Mesendoderm (in vitro differentiated cells): ENCODE data around the gene TCERG1L.

Source experiments
- DNase-seq: peaks from one replicate; pipeline ENCODE4 v3.0.0; 2013
- H2AK5ac ChIP-seq: 2 replicates; pipeline ENCODE4 v1.6.1; 2013; ENCODE audit warnings: low read length, inconsistent platforms
- H2BK120ac ChIP-seq: 2 replicates; pipeline ENCODE4 v1.6.1; 2013; ENCODE audit warnings: low read depth, mild to moderate bottlenecking, low read length, moderate library complexity, mixed read lengths
- H2BK15ac ChIP-seq: replicated peaks from 2 replicates; pipeline ENCODE4 v1.6.1; 2013; ENCODE audit warnings: low read depth, mild to moderate bottlenecking, moderate library complexity
- H2BK5ac ChIP-seq: 2 replicates; pipeline ENCODE4 v1.6.1; 2013; ENCODE audit warnings: low read length, inconsistent platforms
- H3K18ac ChIP-seq: 2 replicates; pipeline ENCODE4 v1.6.1; 2013; ENCODE audit warnings: mild to moderate bottlenecking, low read length, mixed read lengths
- H3K23ac ChIP-seq: one replicate; pipeline ENCODE4 v1.6.1; 2013; ENCODE audit warnings: low read length
- H3K27ac ChIP-seq: 2 replicates; pipeline ENCODE4 v1.5.1; 2013; ENCODE audit warnings: low read depth, mild to moderate bottlenecking, inconsistent platforms, low read length, moderate library complexity
- H3K27me3 ChIP-seq: 2 replicates; pipeline ENCODE4 v1.6.1; 2013; ENCODE audit warnings: low read length, control low read depth, mild to moderate bottlenecking, inconsistent platforms; ENCODE audit not compliant: insufficient read depth, poor library complexity
- H3K36me3 ChIP-seq: 2 replicates; pipeline ENCODE4 v1.6.1; 2013; ENCODE audit warnings: low read length, inconsistent platforms; ENCODE audit not compliant: control insufficient read depth, insufficient read depth
- H3K4ac ChIP-seq: one replicate; pipeline ENCODE4 v1.6.1; 2013; ENCODE audit warnings: low read depth, mild to moderate bottlenecking, low read length, moderate library complexity
- H3K4me1 ChIP-seq: 2 replicates; pipeline ENCODE4 v1.6.1; 2013; ENCODE audit warnings: low read depth, low read length, inconsistent platforms; ENCODE audit not compliant: control insufficient read depth
- H3K4me2 ChIP-seq: 2 replicates; pipeline ENCODE4 v1.6.1; 2013; ENCODE audit warnings: low read length
- H3K4me3 ChIP-seq: 2 replicates; pipeline ENCODE4 v1.5.1; 2013; ENCODE audit warnings: mild to moderate bottlenecking, low read length
- H3K56ac ChIP-seq: one replicate; pipeline ENCODE4 v1.6.1; 2013; ENCODE audit warnings: low read length
- H3K79me1 ChIP-seq: 2 replicates; pipeline ENCODE4 v1.6.1; 2013; ENCODE audit warnings: low read length, inconsistent platforms
- H3K79me2 ChIP-seq: 2 replicates; pipeline ENCODE4 v1.6.1; 2013; ENCODE audit warnings: mild to moderate bottlenecking, low read length; ENCODE audit not compliant: control insufficient read depth, insufficient read depth
- H3K9ac ChIP-seq: 2 replicates; pipeline ENCODE4 v1.6.1; 2013; ENCODE audit warnings: low read length, inconsistent platforms
- H4K5ac ChIP-seq: one replicate; pipeline ENCODE4 v1.6.1; 2013; ENCODE audit warnings: low read length
- H4K8ac ChIP-seq: one replicate; pipeline ENCODE4 v1.6.1; 2013; ENCODE audit warnings: low read depth, mild to moderate bottlenecking, control low read depth, low read length, moderate library complexity
- WGBS: extraction: QIAGEN DNeasy Blood & Tissue Kit; methylation state at CpG from one replicate; pipeline ENCODE4 v1.1.7; 2013; ENCODE audit warnings: low lambda C conversion rate, missing lambda C conversion rate; ENCODE audit not compliant: insufficient coverage; ENCODE audit errors: extremely low coverage; 5-methylcytosine and 5-hydroxymethylcytosine counted together

Gene TCERG1L

GRCh38 chr10:131076356-131076755, 235.2 kb downstream of the TCERG1L start:
- Histone ChIP-seq H3K4ac (no peak overlapping the region), H2AK5ac (no peak overlapping the region), H3K4me3 (no peak overlapping the region), H3K27me3 (no peaks in the 10 kb centered on the region), H2BK120ac (no peak overlapping the region), H3K79me2 (no peaks in the 10 kb centered on the region), H3K9ac (no peak overlapping the region), H3K56ac (no peak overlapping the region), H3K36me3 (no peaks in the 10 kb centered on the region), H3K23ac (no peak overlapping the region), H3K18ac (no peak overlapping the region), H3K4me1 (no peaks in the 10 kb centered on the region), H3K27ac (no peak overlapping the region), H2BK15ac (no peak overlapping the region), H4K8ac (no peak overlapping the region), H2BK5ac (no peak overlapping the region), H3K79me1 (no peaks in the 10 kb centered on the region), H4K5ac (no peak overlapping the region), H3K4me2 (no peak overlapping the region)
- no peak for DNase-seq
- no CpG with 5 or more reads among the region's 8 CpGs for WGBS

- H3K4me2 ChIP-seq = no peak overlapping the region
- no peak overlapping the region for H3K23ac ChIP-seq
- no peak for DNase-seq
- no peak overlapping the region for H3K18ac ChIP-seq
- no peak overlapping the region for H2AK5ac ChIP-seq
- WGBS = no CpG with 5 or more reads among the region's 27 CpGs
- no peak overlapping the region for H3K9ac ChIP-seq
- no peak overlapping the region for H4K5ac ChIP-seq
- no peak overlapping the region for H2BK120ac ChIP-seq
- no peak overlapping the region for H3K4me3 ChIP-seq
- no peaks in the 10 kb centered on the region for H3K4me1 ChIP-seq
- H3K56ac ChIP-seq = no peak overlapping the region
- H3K79me2 ChIP-seq = no peaks in the 10 kb centered on the region
- no peaks in the 10 kb centered on the region for H3K79me1 ChIP-seq
- no peak overlapping the region for H2BK15ac ChIP-seq
- no peak overlapping the region for H2BK5ac ChIP-seq
- H3K27me3 ChIP-seq = no peaks in the 10 kb centered on the region
- no peak overlapping the region for H3K4ac ChIP-seq
- no peak overlapping the region for H3K27ac ChIP-seq
- H3K36me3 ChIP-seq = no peaks in the 10 kb centered on the region
- H4K8ac ChIP-seq = no peak overlapping the region
Measured at GRCh38 chr10:131075218-131075770, 236.2 kb downstream of the TCERG1L start.

GRCh38 chr10:131074682-131075081, 236.8 kb downstream of the TCERG1L start:
- Histone ChIP-seq H2BK5ac (no peak overlapping the region), H3K23ac (no peak overlapping the region), H3K27ac (no peak overlapping the region), H2BK120ac (no peak overlapping the region), H3K56ac (no peak overlapping the region), H3K4me2 (no peak overlapping the region), H4K8ac (no peak overlapping the region), H3K4me1 (no peaks in the 10 kb centered on the region), H3K4ac (no peak overlapping the region), H3K18ac (no peak overlapping the region), H3K79me2 (no peaks in the 10 kb centered on the region), H2BK15ac (no peak overlapping the region), H3K4me3 (no peak overlapping the region), H3K27me3 (no peaks in the 10 kb centered on the region), H3K79me1 (no peaks in the 10 kb centered on the region), H3K9ac (no peak overlapping the region), H4K5ac (no peak overlapping the region), H3K36me3 (no peaks in the 10 kb centered on the region), H2AK5ac (no peak overlapping the region)
- DNase-seq = peak; percentile 37
- no CpG with 5 or more reads among the region's 8 CpGs for WGBS

- WGBS = no CpG with 5 or more reads among the region's 11 CpGs
Measured at GRCh38 chr10:131073469-131074035, 238.0 kb downstream of the TCERG1L start.

GRCh38 chr10:131072651-131073468, 238.7 kb downstream of the TCERG1L start:
- H2BK15ac ChIP-seq = no peak overlapping the region
- H3K27ac ChIP-seq = no peak overlapping the region
- H3K4me2 ChIP-seq = no peak overlapping the region
- 100% methylated on average over 1 of the region's 13 CpGs for WGBS
- no peaks in the 10 kb centered on the region for H3K4me1 ChIP-seq
- no peak overlapping the region for H3K4me3 ChIP-seq
- H2BK120ac ChIP-seq = no peak overlapping the region
- no peaks in the 10 kb centered on the region for H3K79me1 ChIP-seq
- no peak overlapping the region for H3K18ac ChIP-seq
- H3K27me3 ChIP-seq = no peaks in the 10 kb centered on the region
- no peak overlapping the region for H2BK5ac ChIP-seq
- no peak for DNase-seq
- no peak overlapping the region for H4K8ac ChIP-seq
- no peak overlapping the region for H3K56ac ChIP-seq
- H3K9ac ChIP-seq = no peak overlapping the region
- H4K5ac ChIP-seq = no peak overlapping the region
- H3K79me2 ChIP-seq = no peaks in the 10 kb centered on the region
- no peak overlapping the region for H3K23ac ChIP-seq
- no peak overlapping the region for H2AK5ac ChIP-seq
- no peak overlapping the region for H3K4ac ChIP-seq
- H3K36me3 ChIP-seq = no peaks in the 10 kb centered on the region

More at GRCh38 chr10:131073469-131074035, 238.0 kb downstream of the TCERG1L start:
- Histone ChIP-seq H3K27ac (no peak overlapping the region), H3K4me3 (no peak overlapping the region), H2BK15ac (no peak overlapping the region), H3K27me3 (no peaks in the 10 kb centered on the region), H4K8ac (no peak overlapping the region), H2AK5ac (no peak overlapping the region), H3K4me1 (no peaks in the 10 kb centered on the region), H3K4ac (no peak overlapping the region), H3K56ac (no peak overlapping the region), H3K9ac (no peak overlapping the region), H3K79me2 (no peaks in the 10 kb centered on the region), H2BK5ac (no peak overlapping the region), H3K36me3 (no peaks in the 10 kb centered on the region), H3K18ac (no peak overlapping the region), H2BK120ac (no peak overlapping the region), H3K23ac (no peak overlapping the region), H3K79me1 (no peaks in the 10 kb centered on the region), H4K5ac (no peak overlapping the region), H3K4me2 (no peak overlapping the region)
- DNase-seq = no peak
